Cardiac muscle cell (in vitro differentiated cells and primary cell): Measurements from ENCODE around the gene TAPBP. TPM values are rescaled to one million over a fixed set of nuclear protein-coding genes. Genes with fewer than 3 reads are reported as not detected.
A peak's percentile ranks its signal among the peaks of the same experiment; 100 is the strongest.

ENCODE experiments used
- DNase-seq, 2 donors: peaks; one replicate each; pipeline versions ENCODE4 v3.0.0 to v3.0.0-alpha.2; 2010 to 2017; ENCODE audit warnings: low read depth in 1 of 2, low spot score in 1 of 2
- H3K27ac ChIP-seq: fragments of 200-600 bp; sonication (generic); 2 replicates; pipeline ENCODE4 v1.5.1; 2016
- H3K27me3 ChIP-seq: fragments of 200-600 bp; sonication (generic); 2 replicates; pipeline ENCODE4 v1.6.0; 2016; ENCODE audit warnings: control low read depth
- H3K36me3 ChIP-seq: fragments of 200-600 bp; sonication (generic); 2 replicates; pipeline ENCODE4 v1.5.1; 2016; ENCODE audit warnings: control low read depth
- H3K4me1 ChIP-seq: fragments of 200-600 bp; sonication (generic); 2 replicates; pipeline ENCODE4 v1.8.1; 2017; ENCODE audit warnings: low read depth, mild to moderate bottlenecking, mixed run types
- H3K4me3 ChIP-seq: fragments of 200-600 bp; sonication (generic); 2 replicates; pipeline ENCODE4 v1.5.1; 2016; ENCODE audit warnings: mild to moderate bottlenecking
- H3K9me3 ChIP-seq: fragments of 200-600 bp; sonication (generic); 2 replicates; pipeline ENCODE4 v1.5.1; 2017; ENCODE audit warnings: low read depth, mild to moderate bottlenecking, control low read depth
- CTCF ChIP-seq: IDR thresholded peaks from 2 replicates; pipeline ENCODE4 v1.5.1; 2012; ENCODE audit warnings: low read depth, mild to moderate bottlenecking, low read length
- polyA plus RNA-seq: library from polyadenylated mRNA; unstranded; fragments of >200 nt; fragmentation: Nextera tagmentation; extraction: Ambion mirVana; gene quantifications from 2 replicates; pipeline ENCODE4 v1.2.1, GENCODE V29; 2016
- total RNA-seq: library from RNA; depleted of rRNA; stranded (reverse); fragments of >200 nt; gene quantifications from 2 replicates; pipeline ENCODE4 v1.2.3, GENCODE V29; 2016

TAPBP gene
- total and polyA plus RNA-seq, 2 experiments from 2014 or later, result 30.8 to 36.4 TPM

- Histone ChIP-seq H3K36me3 (peaks cover 14% of the 10 kb centered on the region), H3K4me3 (no peak overlapping the region), H3K27me3 (no peaks in the 10 kb centered on the region), H3K27ac (no peak overlapping the region), H3K4me1 (peaks cover 3% of the 10 kb centered on the region), H3K9me3 (no peaks in the 10 kb centered on the region)
- no peak for TF ChIP-seq CTCF
- no peak for DNase-seq
Measured at GRCh38 chr6:33295621-33296369, 18.1 kb downstream of the TAPBP start.

GRCh38 chr6:33294086-33294823 lies 19.6 kb downstream of the TAPBP start:
- no peak for TF ChIP-seq CTCF
- H3K27ac ChIP-seq, result no peak overlapping the region
- H3K27me3 ChIP-seq, result no peaks in the 10 kb centered on the region
- H3K4me1 ChIP-seq, result peaks cover 3% of the 10 kb centered on the region
- peaks cover 14% of the 10 kb centered on the region for H3K36me3 ChIP-seq
- H3K9me3 ChIP-seq, result no peaks in the 10 kb centered on the region
- no peak for DNase-seq
- no peak overlapping the region for H3K4me3 ChIP-seq

- no peak for DNase-seq
- H3K27ac ChIP-seq, result no peak overlapping the region
- peaks cover 14% of the 10 kb centered on the region for H3K36me3 ChIP-seq
- TF ChIP-seq CTCF, result no peak
- no peaks in the 10 kb centered on the region for H3K27me3 ChIP-seq
- no peak overlapping the region for H3K4me3 ChIP-seq
- no peaks in the 10 kb centered on the region for H3K9me3 ChIP-seq
- peaks cover 6% of the 10 kb centered on the region for H3K4me1 ChIP-seq
Measured at GRCh38 chr6:33292996-33293682, 20.7 kb downstream of the TAPBP start.

DNA sequence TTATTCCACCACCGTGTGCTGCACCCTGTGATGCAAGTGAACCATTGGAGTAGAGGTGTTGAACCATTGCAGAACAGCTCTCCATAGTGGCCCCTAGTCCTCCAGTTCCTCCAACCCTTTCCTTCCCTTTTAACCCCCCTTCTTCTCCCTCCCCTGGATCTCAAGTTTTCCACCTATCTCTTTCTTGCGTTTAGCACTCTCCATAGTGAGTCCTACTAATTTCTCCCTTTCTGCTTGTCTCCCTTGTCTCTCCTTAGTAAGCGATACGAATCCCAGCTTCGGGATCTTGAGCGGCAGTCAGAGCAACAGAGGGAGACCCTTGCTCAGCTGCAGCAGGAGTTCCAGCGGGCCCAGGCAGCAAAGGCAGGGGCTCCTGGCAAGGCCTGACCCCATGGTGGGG lies 23.4 kb downstream of the TAPBP start:
- DNase-seq, result no peak
- H3K4me3 ChIP-seq, result peak overlapping the region; percentile 74
- H3K27me3 ChIP-seq, result no peaks in the 10 kb centered on the region
- H3K9me3 ChIP-seq, result no peaks in the 10 kb centered on the region
- H3K27ac ChIP-seq, result no peak overlapping the region
- peaks cover 22% of the 10 kb centered on the region for H3K36me3 ChIP-seq
- H3K4me1 ChIP-seq, result peaks cover 4% of the 10 kb centered on the region
- TF ChIP-seq CTCF, result no peak

GRCh38 chr6:33289784-33290315 lies 24.0 kb downstream of the TAPBP start:
- Histone ChIP-seq H3K9me3 (no peaks in the 10 kb centered on the region), H3K36me3 (peaks cover 22% of the 10 kb centered on the region), H3K27ac (peak overlapping the region; percentile 22), H3K4me1 (peaks cover 4% of the 10 kb centered on the region), H3K27me3 (no peaks in the 10 kb centered on the region), H3K4me3 (peak overlapping the region; percentile 74)
- DNase-seq, result no peak
- TF ChIP-seq CTCF, result no peak
